AG08395 (cell line): ENCODE data around the gene DYDC1.
"Not testable (repeated sequence)": the region's sequence is repeated elsewhere in the genome, so short reads cannot be mapped to it uniquely, and the experiment has no call there.

Experiments used
- DNase-seq: peaks from one replicate; pipeline ENCODE4 v3.0.0; 2012; ENCODE audit warnings: mixed read lengths, low spot score

DYDC1 gene

DNA sequence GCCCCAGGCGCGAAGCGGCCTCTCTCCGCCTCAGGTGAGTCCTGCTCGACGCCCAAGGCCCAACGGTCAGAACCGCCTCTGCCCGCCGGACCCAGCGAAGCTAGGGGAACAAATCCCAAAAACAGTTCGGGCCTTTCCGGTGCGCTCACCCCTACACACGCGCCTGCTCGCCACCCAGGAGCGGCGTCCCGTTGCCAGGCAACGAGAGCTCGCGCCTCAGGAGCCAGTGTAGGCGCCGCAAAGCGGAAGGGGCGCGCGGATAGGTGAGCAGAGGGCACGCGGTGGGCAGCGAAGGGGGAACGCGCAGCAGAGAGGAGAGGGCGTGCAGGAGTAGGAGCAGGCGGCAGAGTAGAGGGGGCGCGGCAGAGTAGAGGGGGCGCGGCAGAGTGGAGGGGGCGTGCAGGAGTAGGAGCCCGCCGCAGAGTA is at the start of gene DYDC1, which contains the start of gene DYDC2:
Gene DYDC1, minus strand, starts transcription at position 193 of the 426 bp plus-strand sequence. CDS start 4,154 bp downstream, outside the sequence.
Gene DYDC2, plus strand, starts transcription at position 219 of the 426 bp plus-strand sequence. CDS start 5,663 bp downstream, outside the sequence.
- peak; percentile 4 for DNase-seq

DNA sequence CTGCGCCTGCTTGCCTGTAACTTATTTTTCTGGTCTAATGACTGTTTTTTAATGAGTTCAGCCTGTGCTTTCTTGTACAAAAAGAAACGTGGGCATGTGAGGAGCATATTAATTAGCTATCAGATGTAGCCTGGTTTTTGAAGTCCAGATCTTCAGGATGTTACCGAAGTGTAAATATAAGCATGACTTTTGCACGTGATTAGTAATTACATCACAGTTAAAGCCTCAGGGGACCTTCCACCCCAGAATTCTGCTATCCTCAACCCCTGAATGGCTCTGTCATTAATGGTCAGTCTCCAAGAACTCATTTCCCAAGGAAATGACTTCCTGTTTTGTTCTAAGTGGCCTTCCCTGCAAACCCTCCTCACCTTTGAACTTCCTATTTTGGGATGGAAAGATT is 49.6 kb upstream of the DYDC1 start:
- DNase-seq = no peak

DNA sequence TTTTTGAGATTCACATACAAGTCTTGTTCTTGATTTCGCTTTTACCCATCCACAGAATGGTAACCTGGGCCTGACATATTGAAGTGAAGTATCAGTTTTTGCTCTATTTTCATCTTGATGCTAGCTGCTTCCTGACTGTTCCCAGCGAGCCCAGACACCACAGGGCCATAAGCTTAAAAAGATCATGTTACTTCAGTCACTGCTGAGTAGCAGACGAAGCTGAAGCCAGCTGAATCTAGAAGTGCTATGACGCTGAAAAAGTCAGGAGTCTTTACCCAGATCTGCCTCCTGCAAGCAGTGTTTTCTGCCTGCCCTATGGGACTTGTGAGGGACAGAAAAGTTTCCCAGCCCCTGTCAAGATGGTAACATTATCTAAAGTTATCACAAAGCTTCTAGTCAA is 49.1 kb upstream of the DYDC1 start:
- no peak for DNase-seq

DNA sequence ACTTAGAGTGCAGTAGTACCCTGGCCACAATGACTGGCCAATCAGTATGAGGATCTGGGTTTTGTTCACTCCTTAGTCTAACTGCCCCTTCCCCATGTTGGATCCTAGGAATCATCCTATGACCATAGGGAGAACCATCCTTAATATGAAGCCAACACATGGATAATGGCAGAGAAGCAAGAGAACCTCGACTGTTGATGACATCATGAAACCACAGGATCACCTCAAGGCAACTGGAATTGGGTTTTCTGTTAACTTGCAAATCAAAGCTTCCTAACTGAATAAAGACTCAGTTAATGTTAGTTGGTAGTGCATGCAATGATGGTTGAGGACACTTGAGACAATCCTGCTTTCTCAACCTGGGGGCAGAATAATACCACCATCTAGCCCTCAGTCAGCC is 48.5 kb upstream of the DYDC1 start:
- no peak for DNase-seq

DNA sequence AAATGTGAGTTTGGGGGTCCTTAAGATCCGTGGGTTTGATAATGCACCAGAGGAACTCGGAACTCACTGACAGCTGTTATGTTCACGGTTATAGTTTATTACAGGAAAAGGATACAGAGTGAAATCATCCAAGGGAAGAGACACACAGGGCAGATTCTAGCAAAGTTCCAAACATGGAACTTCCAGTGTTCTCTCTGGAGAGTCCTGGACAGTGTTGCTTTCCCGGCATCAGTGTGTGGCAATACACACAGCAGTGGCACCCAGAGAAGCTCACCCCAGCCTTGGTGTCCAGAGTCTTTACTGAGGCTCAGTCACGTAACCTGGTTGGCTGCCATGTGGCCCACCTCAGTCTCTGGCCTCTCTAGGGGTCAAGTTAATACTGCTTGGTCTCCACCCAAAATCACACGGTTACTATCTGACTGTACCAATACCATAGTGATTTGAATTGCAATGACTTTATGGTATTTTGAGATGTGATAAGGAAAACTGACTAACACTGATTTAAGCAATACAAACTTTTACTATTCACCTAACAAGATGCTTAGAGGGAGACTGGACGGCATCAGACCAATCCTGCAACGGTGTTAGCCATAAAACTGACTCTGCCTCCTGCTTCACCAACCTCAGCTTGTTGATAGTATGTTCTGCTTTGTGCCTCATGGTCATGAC is 43.7 kb upstream of the DYDC1 start:
- DNase-seq = no peak

DNA sequence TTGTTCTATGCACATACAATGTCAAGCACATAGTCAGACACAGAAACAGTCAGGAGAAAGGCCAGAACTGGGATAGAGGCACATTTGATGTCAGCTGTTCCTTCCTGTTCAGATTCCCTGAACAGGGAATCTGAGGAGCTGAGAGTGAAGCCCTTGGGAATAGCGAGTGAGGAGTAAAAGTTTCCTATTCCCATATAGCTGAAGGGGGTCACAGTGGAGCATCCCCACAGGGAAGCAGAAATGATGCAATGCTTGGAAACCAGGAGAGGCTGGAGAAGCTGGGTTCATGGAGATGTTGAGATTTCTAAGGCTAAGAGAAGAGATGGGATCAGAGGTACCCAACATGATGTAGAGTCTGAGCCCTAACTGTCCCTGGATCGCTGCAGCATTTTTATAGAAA is 40.5 kb upstream of the DYDC1 start:
- DNase-seq = no peak

DNA sequence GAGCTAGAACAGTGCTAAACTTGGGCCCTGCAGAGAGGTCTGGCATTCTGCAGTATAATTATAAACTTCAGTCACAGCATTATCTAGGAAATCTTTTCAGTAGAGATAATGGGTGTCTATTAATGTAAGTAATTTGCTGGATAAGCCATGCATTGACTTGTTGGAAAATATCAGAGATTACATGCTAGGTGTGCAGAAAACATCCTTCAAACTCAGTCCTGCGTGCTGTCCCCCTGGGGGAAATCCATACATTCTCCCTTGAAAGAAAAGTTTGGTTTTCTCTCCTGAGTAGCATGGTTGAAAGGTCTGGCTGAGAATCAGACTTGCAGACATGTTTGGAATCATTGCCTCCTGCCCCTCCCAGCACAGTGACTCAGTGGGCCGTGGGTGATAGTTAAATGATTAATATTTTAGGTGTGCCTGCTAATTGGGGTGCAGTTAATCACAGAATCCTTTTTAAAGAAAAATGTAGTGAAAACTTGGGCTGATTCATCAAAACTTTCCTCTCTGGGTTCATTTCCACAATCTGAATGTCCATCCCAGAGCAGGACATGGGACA is 37.9 kb upstream of the DYDC1 start:
- no peak for DNase-seq

DNA sequence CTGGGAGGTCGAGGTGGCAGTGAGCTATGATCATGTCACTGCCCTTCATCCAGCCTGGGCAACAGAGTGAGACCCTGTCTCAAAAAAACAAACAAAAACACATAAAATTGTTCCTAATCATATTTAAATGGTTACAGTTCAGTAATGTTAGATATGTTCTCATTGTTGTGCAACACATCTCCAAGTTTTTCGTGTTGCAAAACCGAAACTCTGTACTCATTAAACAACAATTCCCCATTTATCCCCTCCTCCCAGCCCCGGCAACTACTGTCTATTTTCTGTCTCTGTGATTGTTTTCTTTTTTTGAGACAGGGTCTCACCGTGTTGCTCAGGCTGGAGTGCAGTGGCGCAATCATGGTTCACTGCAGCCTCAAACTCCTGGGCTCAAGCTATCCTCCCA is 35.7 kb upstream of the DYDC1 start:
- no peak for DNase-seq

DNA sequence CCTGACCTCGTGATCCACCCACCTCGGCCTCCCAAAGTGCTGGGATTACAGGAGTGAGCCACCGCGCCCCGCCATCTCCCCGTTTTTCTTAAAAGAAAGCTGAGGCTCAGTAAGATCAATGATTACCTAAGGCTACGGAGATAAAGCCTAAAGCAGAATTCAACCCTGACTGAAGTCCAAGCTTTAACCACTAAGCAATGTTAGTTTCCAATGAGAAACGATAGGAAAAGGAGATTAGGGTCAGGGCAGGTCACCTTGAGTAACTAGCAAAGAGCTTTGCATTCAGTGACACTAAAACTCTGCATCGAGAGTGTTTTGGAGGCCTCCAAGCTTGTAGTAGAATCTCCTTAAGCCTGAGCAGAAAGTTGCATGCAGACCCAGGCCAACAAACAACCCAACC is 34.2 kb upstream of the DYDC1 start:
- no peak for DNase-seq

DNA sequence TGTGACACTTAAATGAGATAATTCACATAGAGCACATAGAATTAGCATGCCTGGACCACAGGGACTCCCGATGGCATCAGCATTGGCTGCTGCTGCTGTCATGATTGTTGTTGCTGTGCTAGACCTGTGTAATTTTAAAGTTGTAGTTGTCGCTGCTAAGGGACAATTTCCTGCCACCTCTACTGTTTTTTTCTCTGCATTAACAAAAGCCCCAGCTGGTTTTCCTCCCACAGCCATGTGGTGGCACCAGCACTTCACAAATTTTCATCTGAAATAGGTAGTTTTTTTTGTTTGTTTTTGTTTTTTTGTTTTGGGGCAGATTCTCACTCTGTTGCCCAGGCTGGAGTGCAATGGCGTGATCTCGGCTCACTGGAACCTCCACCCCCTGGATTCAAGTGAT is 26.4 kb upstream of the DYDC1 start:
- peak; percentile 26 for DNase-seq

DNA sequence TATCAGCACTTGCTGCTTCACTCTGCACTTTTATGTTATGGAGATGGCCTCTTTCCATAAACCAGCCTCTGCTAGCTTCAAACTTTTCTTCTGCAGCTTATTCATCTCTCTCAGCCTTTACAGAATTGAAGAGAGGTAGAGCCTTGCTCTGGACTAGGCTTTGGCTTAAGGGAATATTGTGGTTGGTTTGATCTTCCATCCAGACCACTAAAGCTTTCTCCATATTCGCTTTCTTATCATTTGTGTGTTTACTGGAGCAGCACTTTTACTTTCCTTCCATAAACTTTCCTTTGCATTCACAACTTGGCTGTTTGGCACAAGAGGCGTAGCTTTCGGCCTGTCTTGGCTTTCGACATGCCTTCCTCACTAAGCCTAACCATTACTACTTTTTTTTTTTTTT is 23.6 kb upstream of the DYDC1 start:
- no peak for DNase-seq

DNA sequence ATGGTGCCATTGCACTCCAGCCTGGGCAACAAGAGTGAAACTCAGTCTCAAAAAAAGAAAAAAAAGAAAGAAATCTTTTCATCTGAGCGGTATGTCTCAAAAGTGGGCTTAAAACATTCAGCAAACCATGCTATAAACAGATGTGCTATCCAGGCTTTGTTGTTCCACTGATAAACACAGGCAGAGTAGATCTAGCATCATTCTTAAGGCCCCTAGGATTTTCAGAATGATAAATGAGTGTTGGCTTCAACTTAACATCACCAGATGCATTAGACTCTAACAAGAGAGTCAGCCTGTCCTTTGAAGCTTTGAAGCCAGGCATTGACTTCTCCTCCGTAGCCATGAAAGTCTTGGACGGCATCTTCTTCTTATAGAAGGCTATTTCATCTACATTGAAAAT is 23.1 kb upstream of the DYDC1 start:
- DNase-seq = no peak

DNA sequence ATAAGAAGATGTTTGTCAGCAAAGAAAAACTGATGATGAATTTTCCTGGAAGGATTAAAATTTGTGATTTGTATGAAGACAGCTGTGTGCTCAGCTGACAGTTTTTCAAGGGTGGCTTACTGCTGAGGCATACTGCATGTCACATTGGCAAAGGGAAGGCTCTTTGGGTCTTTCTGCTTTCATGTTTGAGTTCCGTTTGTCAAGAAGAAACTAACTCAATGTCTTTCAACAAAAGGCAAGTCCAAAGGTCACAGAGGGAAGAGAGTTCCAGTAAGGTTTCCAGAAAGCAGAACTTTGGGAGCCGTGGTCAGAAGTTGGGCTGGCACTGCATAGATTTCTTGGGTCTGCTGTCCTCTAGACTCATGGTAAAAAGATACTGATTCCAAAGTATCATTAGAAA is 16.9 kb upstream of the DYDC1 start:
- no peak for DNase-seq

DNA sequence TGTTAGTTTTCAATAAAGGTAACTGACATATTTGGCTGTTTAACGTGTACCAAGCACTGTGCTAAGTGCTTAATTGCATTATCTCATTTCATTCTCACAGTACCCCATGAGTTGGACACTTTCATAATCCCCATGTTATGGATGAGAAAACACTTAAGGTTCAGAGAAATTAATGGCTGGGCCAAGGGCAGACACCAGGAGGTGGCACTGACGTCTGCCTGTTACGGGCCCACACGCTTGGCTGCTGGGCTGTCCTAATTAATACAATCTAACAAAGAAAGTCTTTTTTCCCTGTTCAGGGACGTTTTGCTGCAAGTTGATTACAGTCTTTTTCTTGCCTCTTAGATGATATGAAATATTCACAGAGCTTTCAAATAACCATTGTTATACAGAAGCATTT is 16.1 kb upstream of the DYDC1 start:
- DNase-seq = no peak

DNA sequence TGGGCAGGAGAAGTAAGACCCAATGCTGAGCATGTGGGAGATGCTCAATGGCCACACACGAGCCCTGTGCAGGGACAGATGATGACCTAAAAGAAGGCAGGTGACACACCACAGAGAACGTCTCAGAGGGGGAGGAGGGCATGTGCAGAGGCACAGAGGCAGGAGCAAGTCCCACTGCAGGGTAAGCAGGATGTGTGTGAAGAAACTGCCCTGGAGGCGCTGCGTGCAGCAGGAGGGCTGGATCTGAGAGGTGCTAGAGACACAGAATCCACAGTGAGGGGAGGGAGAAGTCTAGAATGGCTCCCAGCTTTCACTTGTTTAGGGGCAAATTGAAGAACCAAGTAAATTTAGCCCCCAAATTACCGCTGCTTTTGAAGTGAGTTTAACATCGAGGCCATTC is 14.9 kb upstream of the DYDC1 start:
- no peak for DNase-seq

DNA sequence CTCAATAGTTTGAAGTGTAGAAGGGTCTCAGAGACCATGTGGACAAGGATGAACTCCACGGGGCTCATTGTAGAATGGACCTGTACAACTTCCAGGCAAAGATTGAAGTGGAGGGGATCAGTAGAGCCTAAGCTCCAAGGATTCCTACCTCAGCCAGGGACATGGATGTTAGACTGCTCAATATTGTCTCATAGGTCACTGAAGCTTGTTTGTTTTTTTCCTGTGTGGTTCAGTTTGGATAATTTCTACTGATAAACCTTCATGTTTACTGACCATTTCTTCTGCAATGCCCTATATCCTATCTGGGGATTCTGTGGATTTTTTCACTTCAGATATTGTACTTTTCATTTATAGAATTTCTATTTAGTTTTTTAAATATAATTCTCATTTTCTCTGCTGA is 9.0 kb upstream of the DYDC1 start:
- no peak for DNase-seq

DNA sequence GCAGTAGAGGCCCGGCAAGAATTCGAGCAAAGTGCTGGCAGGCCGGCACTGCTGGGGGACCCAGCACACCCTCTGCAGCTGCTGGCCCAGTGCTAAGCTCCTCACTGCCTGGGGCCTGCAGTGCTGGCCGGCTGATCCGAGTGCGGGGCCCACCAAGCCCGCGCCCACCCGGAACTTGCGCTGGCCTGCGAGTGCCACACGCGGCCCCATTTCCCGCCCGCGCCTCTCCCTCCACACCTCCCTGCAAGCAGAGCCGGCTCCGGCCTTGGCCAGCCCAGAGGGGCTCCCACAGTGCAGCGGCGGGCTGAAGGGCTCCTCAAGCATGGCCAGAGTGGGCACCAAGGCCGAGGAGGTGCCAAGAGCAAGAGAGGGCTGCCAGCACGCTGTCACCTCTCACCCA is 3.1 kb upstream of the DYDC1 start:
- no peak for DNase-seq

DNA sequence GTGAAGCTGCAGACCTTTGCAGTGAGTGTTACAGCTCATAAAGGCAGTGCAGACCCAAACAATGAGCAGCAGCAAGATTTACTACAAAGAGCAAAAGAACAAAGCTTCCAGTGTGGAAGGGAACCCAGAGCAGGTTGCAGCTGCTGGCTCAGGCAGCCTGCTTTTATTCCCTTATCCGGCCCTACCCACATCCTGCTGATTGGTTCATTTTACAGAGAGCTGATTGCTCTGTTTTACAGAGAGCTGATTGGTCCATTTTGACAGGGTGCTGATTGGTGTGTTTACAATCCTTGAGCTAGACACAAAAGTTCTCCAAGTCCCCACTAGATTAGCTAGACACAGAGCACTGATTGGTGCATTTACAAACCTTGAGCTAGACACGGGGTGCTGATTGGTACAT is 2.4 kb upstream of the DYDC1 start:
- DNase-seq = not testable (repeated sequence)

DNA sequence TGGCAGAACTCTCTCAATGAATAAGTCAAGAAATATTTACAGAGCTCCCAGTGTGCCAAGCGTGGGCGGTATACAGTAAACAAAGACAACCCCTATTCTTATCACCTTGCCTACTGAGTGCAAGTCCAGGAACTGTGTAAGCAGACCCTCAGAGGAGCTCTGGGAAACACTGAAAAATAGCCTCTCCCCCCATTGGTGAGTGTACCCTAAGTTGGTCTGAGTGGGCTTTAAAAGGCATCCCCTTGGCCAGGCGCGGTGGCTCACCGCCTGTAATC is 1.2 kb upstream of the DYDC1 start:
- no peak for DNase-seq

DNA sequence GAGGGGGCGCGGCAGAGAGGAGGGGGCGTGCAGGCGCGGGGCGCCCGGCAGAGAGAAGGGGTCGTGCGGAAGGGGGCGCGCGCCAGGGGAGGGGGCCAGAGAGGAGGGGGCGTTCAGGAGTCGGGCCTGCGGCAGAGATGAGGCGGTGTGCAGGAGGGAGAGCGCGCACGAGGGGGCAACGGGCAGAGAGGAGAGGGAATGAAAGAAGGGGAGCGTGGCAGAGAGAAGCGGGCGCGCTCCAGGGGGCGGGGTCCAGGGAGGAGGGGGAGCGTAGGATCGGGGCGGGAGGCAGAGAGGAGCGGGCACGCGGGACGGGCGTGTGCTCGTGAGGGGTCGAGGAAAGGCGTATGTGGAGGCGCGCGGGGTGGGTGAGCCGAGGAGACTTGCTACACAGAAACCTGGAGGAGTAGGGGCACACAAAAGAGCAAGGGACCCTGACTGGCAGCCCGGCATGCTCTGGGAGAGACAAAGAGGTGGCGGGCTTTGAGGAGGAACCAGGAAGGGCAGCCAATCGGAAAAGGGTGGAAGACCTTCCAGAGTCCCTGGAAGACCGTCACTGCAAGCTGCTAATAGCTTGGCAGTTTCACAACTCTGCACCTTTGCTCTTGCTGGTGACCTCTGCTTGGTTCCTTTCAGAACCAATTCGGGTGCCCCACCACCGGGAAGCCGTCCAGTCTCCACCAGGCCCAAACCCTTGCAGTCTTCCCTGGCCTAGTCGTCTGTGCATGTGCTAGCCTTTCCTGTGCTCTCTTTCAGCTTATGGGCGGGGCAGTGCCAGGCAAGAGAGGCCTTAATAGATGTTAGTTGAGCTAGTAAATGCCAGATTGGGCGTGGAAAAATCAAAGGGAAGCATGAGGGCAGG is 665 bp upstream of the DYDC1 start:
- no peak for DNase-seq

DNA sequence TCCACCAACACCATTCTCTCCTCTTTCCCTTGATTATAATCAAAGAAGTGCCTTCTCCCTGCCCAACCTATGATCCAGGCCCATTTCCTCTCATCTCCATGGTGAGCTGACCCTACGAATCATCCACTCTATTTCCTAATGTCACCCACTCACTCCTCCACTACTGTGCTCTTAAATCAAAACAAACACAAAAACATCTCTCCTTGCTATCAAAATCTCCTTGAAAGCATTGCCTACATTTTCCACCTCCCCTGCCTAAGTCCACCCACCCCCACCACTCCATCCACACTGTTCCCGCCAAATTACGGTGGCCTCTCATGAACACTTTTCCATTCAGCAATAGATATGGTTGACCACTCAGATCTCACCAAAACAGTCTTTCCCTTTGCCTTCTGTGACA is 5.3 kb downstream of the DYDC1 start:
- DNase-seq = no peak

DNA sequence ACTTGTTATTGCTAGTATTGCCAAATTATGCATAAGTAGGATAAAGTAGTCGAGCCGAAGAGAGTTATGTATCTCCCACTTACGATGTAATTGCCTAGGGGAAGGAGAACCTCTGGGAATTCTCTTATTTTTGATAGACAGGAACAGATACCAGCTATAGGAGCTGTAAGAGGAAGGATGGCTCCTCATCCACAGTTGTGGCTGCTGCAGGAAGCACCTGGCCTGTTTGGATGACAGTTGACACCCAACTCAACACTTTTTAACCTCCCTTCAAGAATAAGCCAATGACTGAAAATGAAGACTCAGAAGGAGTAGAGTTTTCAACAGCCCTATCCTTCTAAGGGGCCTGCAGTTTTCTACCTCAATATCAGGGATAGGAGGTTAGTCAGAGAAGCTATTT is 6.3 kb downstream of the DYDC1 start:
- no peak for DNase-seq

DNA sequence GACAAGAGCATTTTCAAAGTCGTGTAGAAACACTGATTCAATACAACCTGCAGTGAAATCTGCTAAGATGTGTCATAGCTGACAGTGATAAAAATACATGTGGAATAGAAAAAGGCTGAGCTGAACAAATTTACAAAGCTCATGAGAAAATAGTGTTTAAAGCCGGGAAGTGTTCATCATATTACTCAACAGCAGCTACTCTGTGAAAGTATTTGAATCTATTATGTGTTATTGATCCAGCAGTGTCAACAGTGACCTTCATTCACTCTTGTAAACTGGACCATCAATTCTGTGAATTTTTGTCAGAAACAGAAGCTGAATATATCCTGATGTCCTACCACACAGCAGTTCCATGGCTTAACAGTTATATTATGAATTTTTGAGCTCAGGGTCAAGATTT is 11.6 kb downstream of the DYDC1 start:
- DNase-seq = no peak

DNA sequence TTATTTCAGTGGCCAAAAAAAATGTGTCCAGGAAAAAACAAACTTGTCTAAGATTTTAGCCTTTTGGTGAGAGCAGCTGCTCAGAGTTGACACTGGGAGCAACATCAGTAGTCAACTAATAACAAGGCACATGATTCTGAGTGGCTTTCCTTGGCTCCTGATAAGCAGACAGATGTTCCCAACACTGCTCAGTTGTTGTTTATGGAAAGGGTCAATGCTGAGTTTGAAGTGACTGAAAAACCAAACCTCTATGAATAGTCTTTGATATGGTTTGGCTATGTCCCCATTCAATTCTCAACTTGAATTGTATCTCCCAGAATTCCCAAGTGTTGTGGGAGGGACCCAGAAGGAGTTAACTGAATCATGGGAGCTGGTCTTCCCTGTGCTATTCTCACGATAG is 12.3 kb downstream of the DYDC1 start:
- no peak for DNase-seq
